Liver (tissue), 3 donors: ENCODE data around the gene GJC1.

Experiments used
- NR2F2 ChIP-seq: IDR thresholded peaks from 2 replicates; pipeline ENCODE4 v1.6.1; 2016; ENCODE audit warnings: antibody characterized with exemption
- TAF1 ChIP-seq: conservative IDR thresholded peaks from 2 replicates; pipeline ENCODE4 v1.6.1; 2016; ENCODE audit warnings: antibody characterized with exemption, mild to moderate bottlenecking
- YY1 ChIP-seq: IDR thresholded peaks from 2 replicates; pipeline ENCODE4 v1.6.1; 2016; ENCODE audit warnings: antibody characterized with exemption, mild to moderate bottlenecking
- TF ChIP-seq, protein P1 (sequence below): fragments of 150-350 bp; IDR thresholded peaks from 2 replicates; pipeline ENCODE4 v1.5.1; 2017; ENCODE audit warnings: improper control_type of control experiment, low read depth, low read length; ENCODE audit not compliant: missing input control
- TF ChIP-seq, protein P2 (sequence below): IDR thresholded peaks from 2 replicates; pipeline ENCODE4 v1.6.1; 2016; ENCODE audit warnings: antibody characterized with exemption
- donor health status: healthy.
- donor health status: healthy.

DNA sequence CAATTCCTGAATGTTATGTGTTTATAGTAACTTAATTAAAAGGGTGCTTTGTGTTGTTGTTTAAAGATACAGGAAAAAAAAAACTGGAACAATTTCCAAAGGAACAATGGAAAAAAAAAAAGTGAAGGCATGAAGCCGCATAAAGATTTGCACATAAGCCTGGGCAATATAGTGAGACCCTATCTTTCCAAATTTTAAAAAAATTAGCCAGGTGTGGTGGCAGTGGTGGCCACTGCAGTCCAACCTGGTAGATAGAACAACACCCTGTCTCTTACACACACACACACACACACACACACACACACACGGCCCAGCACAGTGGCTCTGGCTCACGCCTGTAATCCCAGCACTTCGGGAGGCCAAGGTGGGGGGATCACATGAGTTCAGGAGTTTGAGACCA is 21.9 kb downstream of the GJC1 start:
- TF ChIP-seq, protein P1, sequence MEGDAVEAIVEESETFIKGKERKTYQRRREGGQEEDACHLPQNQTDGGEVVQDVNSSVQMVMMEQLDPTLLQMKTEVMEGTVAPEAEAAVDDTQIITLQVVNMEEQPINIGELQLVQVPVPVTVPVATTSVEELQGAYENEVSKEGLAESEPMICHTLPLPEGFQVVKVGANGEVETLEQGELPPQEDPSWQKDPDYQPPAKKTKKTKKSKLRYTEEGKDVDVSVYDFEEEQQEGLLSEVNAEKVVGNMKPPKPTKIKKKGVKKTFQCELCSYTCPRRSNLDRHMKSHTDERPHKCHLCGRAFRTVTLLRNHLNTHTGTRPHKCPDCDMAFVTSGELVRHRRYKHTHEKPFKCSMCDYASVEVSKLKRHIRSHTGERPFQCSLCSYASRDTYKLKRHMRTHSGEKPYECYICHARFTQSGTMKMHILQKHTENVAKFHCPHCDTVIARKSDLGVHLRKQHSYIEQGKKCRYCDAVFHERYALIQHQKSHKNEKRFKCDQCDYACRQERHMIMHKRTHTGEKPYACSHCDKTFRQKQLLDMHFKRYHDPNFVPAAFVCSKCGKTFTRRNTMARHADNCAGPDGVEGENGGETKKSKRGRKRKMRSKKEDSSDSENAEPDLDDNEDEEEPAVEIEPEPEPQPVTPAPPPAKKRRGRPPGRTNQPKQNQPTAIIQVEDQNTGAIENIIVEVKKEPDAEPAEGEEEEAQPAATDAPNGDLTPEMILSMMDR: no peak
- TF ChIP-seq YY1: no peak
- TF ChIP-seq TAF1: no peak
- TF ChIP-seq, protein P2, sequence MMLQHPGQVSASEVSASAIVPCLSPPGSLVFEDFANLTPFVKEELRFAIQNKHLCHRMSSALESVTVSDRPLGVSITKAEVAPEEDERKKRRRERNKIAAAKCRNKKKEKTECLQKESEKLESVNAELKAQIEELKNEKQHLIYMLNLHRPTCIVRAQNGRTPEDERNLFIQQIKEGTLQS: no peak
- TF ChIP-seq NR2F2: no peak
